ENCODE measurements around the gene GMCL2. TPM values are rescaled to one million over a fixed set of nuclear protein-coding genes. Genes with fewer than 3 reads are reported as not detected.

GMCL2 gene
- total RNA-seq, 2 experiments from 2014 or later = not detected

GRCh38 chr5:178147406-178147805, 39.8 kb downstream of the GMCL2 start:
- Histone ChIP-seq H2AFZ (ENCODE audit: low read length) (no peak overlapping the region), H3K79me2 (ENCODE audit: insufficient read depth, low read depth, low read length) (peaks cover 7% of the 10 kb centered on the region; the same call in 1 of the 2 replicates), H3K27ac (ENCODE audit: low read depth, low read length, poor library complexity, severe bottlenecking) (no peak overlapping the region), H3K4me2 (ENCODE audit: low read length) (no peak overlapping the region), H3K9me3 (ENCODE audit: low read length) (no peaks in the 10 kb centered on the region), H3K36me3 (ENCODE audit: insufficient read depth, low read length) (peaks cover 96% of the 10 kb centered on the region), H3K4me1 (ENCODE audit: insufficient read depth, low read length, poor library complexity, severe bottlenecking) (peaks cover 15% of the 10 kb centered on the region), H3K9me2 (ENCODE audit: insufficient read depth, low read length) (no peaks in the 10 kb centered on the region), H4K20me1 (ENCODE audit: insufficient read depth, low read length) (no peaks in the 10 kb centered on the region), H3K4me3 (ENCODE audit: low read depth, low read length, poor library complexity, severe bottlenecking) (no peak overlapping the region)
- CTCF ChIA-PET (ENCODE audit: unreplicated experiment) = interaction anchor here (1.0 kb wide), 1 partner anchor 70 kb away, joined by 3 read pairs; no protein-coding TSS in a partner anchor
- intact Hi-C loops (cut with micrococcal nuclease; ENCODE audit: unreplicated experiment) = no loop called here
- BruUV-seq (replicated peaks) = no TSS peak
- TF ChIP-seq EZH2phosphoT487 (IDR thresholded peaks at IDR 0.05; ENCODE audit: borderline replicate concordance, low read depth, low read length) (no peak), CTCF (conservative IDR thresholded peaks at IDR 0.05; ENCODE audit: low read length) (no peak)
- no peak for DNase-seq (ENCODE audit: low spot score)
- POLR2A ChIA-PET = interaction anchor here (0.6 to 1.3 kb wide), 3 partner anchors 31 to 56 kb away, joined by 3 to 6 read pairs (median 5); no protein-coding TSS in a partner anchor

DNA sequence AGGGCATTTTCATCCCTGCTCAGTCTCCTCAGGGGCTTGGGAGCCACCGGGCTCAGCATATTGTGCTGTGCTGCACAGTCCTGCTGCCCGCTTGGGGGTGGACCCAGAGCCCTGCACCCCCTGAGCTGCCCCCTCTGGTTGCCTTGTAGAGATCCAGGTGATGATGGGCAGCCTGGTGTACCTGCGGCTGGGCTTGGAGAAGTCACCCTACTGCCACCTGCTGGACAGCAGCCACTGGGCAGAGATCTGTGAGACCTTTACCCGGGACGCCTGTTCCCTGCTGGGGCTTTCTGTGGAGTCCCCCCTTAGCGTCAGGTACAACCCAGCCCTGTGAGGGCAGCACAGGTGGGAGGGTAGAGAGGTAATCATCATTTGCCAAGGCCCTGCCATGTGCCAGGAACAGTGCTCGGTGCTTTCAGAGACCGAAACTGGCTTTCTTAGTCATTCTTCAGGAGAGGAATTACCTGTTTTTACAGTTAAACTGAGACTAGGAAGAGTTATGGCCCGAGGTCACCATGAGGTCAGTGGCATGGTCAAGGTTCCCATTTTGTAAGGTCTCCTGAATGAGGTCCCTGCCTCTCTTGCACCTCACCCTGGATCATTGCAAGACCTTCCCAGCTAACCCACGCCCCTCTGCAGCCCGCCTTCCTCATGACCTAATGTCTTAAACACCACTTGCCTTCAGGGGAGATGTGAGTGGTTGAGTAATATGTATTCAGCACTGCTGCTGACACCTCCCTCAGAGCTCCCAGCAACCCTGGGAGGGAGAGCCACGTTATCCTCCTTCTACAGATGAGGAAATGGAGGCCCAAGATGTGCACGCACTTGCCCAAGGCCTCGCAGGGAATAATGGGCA, 41.0 kb downstream of the GMCL2 start:
- no peak overlapping the region for H3K27ac ChIP-seq (ENCODE audit: low read depth, low read length, poor library complexity, severe bottlenecking)
- no peak overlapping the region for H3K4me2 ChIP-seq (ENCODE audit: low read length)
- no peaks in the 10 kb centered on the region for H3K9me3 ChIP-seq (ENCODE audit: low read length)
- H4K20me1 ChIP-seq (ENCODE audit: insufficient read depth, low read length) = no peaks in the 10 kb centered on the region
- ChIA-PET CTCF (ENCODE audit: unreplicated experiment) (interaction anchor here (2.3 kb wide), 1 partner anchor 70 kb away, joined by 15 read pairs; no protein-coding TSS in a partner anchor), POLR2A (interaction anchor here (0.5 to 1.3 kb wide), 3 partner anchors 16 to 47 kb away, joined by 3 to 5 read pairs (median 4); no protein-coding TSS in a partner anchor)
- BruUV-seq (replicated peaks) = no TSS peak
- H3K79me2 ChIP-seq (ENCODE audit: insufficient read depth, low read depth, low read length) = no peaks in the 10 kb centered on the region
- TF ChIP-seq EZH2phosphoT487 (IDR thresholded peaks at IDR 0.05; ENCODE audit: borderline replicate concordance, low read depth, low read length) (no peak), CTCF (conservative IDR thresholded peaks at IDR 0.05; ENCODE audit: low read length) (peak; percentile 90)
- no peak overlapping the region for H3K4me3 ChIP-seq (ENCODE audit: low read depth, low read length, poor library complexity, severe bottlenecking)
- H3K4me1 ChIP-seq (ENCODE audit: insufficient read depth, low read length, poor library complexity, severe bottlenecking) = peaks cover 3% of the 10 kb centered on the region
- H3K9me2 ChIP-seq (ENCODE audit: insufficient read depth, low read length) = no peaks in the 10 kb centered on the region
- intact Hi-C loops (cut with micrococcal nuclease; ENCODE audit: unreplicated experiment) = loop anchor here (1.0 kb wide), 3 partner anchors 18 to 70 kb away; no protein-coding TSS in a partner anchor
- peak; percentile 81 for DNase-seq (ENCODE audit: low spot score)
- no peak overlapping the region for H2AFZ ChIP-seq (ENCODE audit: low read length)
- H3K36me3 ChIP-seq (ENCODE audit: insufficient read depth, low read length) = peaks cover 96% of the 10 kb centered on the region

Measured in OCI-LY7 (cell line).